Measurements from ENCODE around the gene ADD3.

Gene ADD3

GRCh38 chr10:110052916-110053315, 45.1 kb downstream of the ADD3 start:
- FAIRE-seq (no peak), DNase-seq (ENCODE audit: insufficient read length, low spot score) (no peak)
- TF ChIP-seq SPI1 (IDR thresholded peaks at IDR 0.05; ENCODE audit: low read depth, low read length) (no peak), POU2F2 (IDR thresholded peaks at IDR 0.05; ENCODE audit: low read depth, low read length) (no peak), POLR2AphosphoS5 (IDR thresholded peaks at IDR 0.05; ENCODE audit: low read depth, low read length) (no peak), TAF1 (IDR thresholded peaks at IDR 0.05; ENCODE audit: low read depth, low read length) (no peak), PAX5 (IDR thresholded peaks at IDR 0.05; ENCODE audit: insufficient read depth, low read length, severe bottlenecking) (no peak), POLR2A (IDR thresholded peaks at IDR 0.05; ENCODE audit: low read depth, low read length) (no peak)

- TF ChIP-seq TAF1 (IDR thresholded peaks at IDR 0.05; ENCODE audit: low read depth, low read length) (no peak), POLR2A (IDR thresholded peaks at IDR 0.05; ENCODE audit: low read depth, low read length) (no peak), SPI1 (IDR thresholded peaks at IDR 0.05; ENCODE audit: low read depth, low read length) (no peak), POU2F2 (IDR thresholded peaks at IDR 0.05; ENCODE audit: low read depth, low read length) (no peak), POLR2AphosphoS5 (IDR thresholded peaks at IDR 0.05; ENCODE audit: low read depth, low read length) (no peak), PAX5 (IDR thresholded peaks at IDR 0.05; ENCODE audit: insufficient read depth, low read length, severe bottlenecking) (no peak)
- FAIRE-seq = no peak
- DNase-seq (ENCODE audit: insufficient read length, low spot score) = no peak
Measured at GRCh38 chr10:110056822-110057221, 49.0 kb downstream of the ADD3 start.

- TF ChIP-seq PAX5 (IDR thresholded peaks at IDR 0.05; ENCODE audit: insufficient read depth, low read length, severe bottlenecking) (no peak), TAF1 (IDR thresholded peaks at IDR 0.05; ENCODE audit: low read depth, low read length) (no peak), POLR2A (IDR thresholded peaks at IDR 0.05; ENCODE audit: low read depth, low read length) (no peak), SPI1 (IDR thresholded peaks at IDR 0.05; ENCODE audit: low read depth, low read length) (no peak), POLR2AphosphoS5 (IDR thresholded peaks at IDR 0.05; ENCODE audit: low read depth, low read length) (no peak), POU2F2 (IDR thresholded peaks at IDR 0.05; ENCODE audit: low read depth, low read length) (no peak)
- DNase-seq (ENCODE audit: insufficient read length, low spot score) = no peak
- peak; percentile 28 for FAIRE-seq
Measured at GRCh38 chr10:110057456-110057855, 49.7 kb downstream of the ADD3 start.

- TF ChIP-seq SPI1 (IDR thresholded peaks at IDR 0.05; ENCODE audit: low read depth, low read length) (peak; percentile 51; the same call in 1 of the 2 replicates), POLR2A (IDR thresholded peaks at IDR 0.05; ENCODE audit: low read depth, low read length) (no peak)
- DNase-seq (ENCODE audit: insufficient read length, low spot score) = no peak
- peak; percentile 84 for FAIRE-seq
Measured at GRCh38 chr10:110058212-110058611, 50.4 kb downstream of the ADD3 start.

- TF ChIP-seq SPI1 (IDR thresholded peaks at IDR 0.05; ENCODE audit: low read depth, low read length) (0 out of 2 replicates have a peak, but pooled peaks have one; percentile 7), TAF1 (IDR thresholded peaks at IDR 0.05; ENCODE audit: low read depth, low read length) (no peak)
- no peak for DNase-seq (ENCODE audit: insufficient read length, low spot score)
- FAIRE-seq = peak; percentile 84
Measured at GRCh38 chr10:110059925-110060324, 52.1 kb downstream of the ADD3 start.

- no peak for DNase-seq (ENCODE audit: insufficient read length, low spot score)
- FAIRE-seq = no peak
- TF ChIP-seq SPI1 (IDR thresholded peaks at IDR 0.05; ENCODE audit: low read depth, low read length) = no peak
- no peak for TF ChIP-seq PAX5 (IDR thresholded peaks at IDR 0.05; ENCODE audit: insufficient read depth, low read length, severe bottlenecking)
- no peak for TF ChIP-seq POU2F2 (IDR thresholded peaks at IDR 0.05; ENCODE audit: low read depth, low read length)
- no peak for TF ChIP-seq POLR2AphosphoS5 (IDR thresholded peaks at IDR 0.05; ENCODE audit: low read depth, low read length)
- TF ChIP-seq TAF1 (IDR thresholded peaks at IDR 0.05; ENCODE audit: low read depth, low read length) = no peak
- no peak for TF ChIP-seq POLR2A (IDR thresholded peaks at IDR 0.05; ENCODE audit: low read depth, low read length)
Measured at GRCh38 chr10:110061687-110062086, 53.9 kb downstream of the ADD3 start.

GRCh38 chr10:110065269-110065668, 57.5 kb downstream of the ADD3 start:
- no peak for TF ChIP-seq PAX5 (IDR thresholded peaks at IDR 0.05; ENCODE audit: insufficient read depth, low read length, severe bottlenecking)
- TF ChIP-seq POLR2A (IDR thresholded peaks at IDR 0.05; ENCODE audit: low read depth, low read length) = no peak
- no peak for TF ChIP-seq TAF1 (IDR thresholded peaks at IDR 0.05; ENCODE audit: low read depth, low read length)
- TF ChIP-seq SPI1 (IDR thresholded peaks at IDR 0.05; ENCODE audit: low read depth, low read length) = no peak
- TF ChIP-seq POU2F2 (IDR thresholded peaks at IDR 0.05; ENCODE audit: low read depth, low read length) = no peak
- TF ChIP-seq POLR2AphosphoS5 (IDR thresholded peaks at IDR 0.05; ENCODE audit: low read depth, low read length) = no peak
- FAIRE-seq (no peak), DNase-seq (ENCODE audit: insufficient read length, low spot score) (no peak)

GRCh38 chr10:110067960-110068770, 60.4 kb downstream of the ADD3 start:
- peak; percentile 76 for FAIRE-seq

GRCh38 chr10:110068780-110069179, 61.0 kb downstream of the ADD3 start:
- FAIRE-seq (no peak), DNase-seq (ENCODE audit: insufficient read length, low spot score) (no peak)
- TF ChIP-seq POU2F2 (IDR thresholded peaks at IDR 0.05; ENCODE audit: low read depth, low read length) = no peak
- no peak for TF ChIP-seq PAX5 (IDR thresholded peaks at IDR 0.05; ENCODE audit: insufficient read depth, low read length, severe bottlenecking)
- TF ChIP-seq SPI1 (IDR thresholded peaks at IDR 0.05; ENCODE audit: low read depth, low read length) = no peak
- TF ChIP-seq POLR2AphosphoS5 (IDR thresholded peaks at IDR 0.05; ENCODE audit: low read depth, low read length) = no peak
- no peak for TF ChIP-seq TAF1 (IDR thresholded peaks at IDR 0.05; ENCODE audit: low read depth, low read length)
- TF ChIP-seq POLR2A (IDR thresholded peaks at IDR 0.05; ENCODE audit: low read depth, low read length) = no peak

More at GRCh38 chr10:110067960-110068770, 60.4 kb downstream of the ADD3 start:
- DNase-seq (ENCODE audit: insufficient read length, low spot score) = no peak
- TF ChIP-seq SPI1 (IDR thresholded peaks at IDR 0.05; ENCODE audit: low read depth, low read length) (peak; percentile 23; the same call in 1 of the 2 replicates), PAX5 (IDR thresholded peaks at IDR 0.05; ENCODE audit: insufficient read depth, low read length, severe bottlenecking) (no peak)

- no peak for DNase-seq (ENCODE audit: insufficient read length, low spot score)
- TF ChIP-seq TAF1 (IDR thresholded peaks at IDR 0.05; ENCODE audit: low read depth, low read length) (no peak), SPI1 (IDR thresholded peaks at IDR 0.05; ENCODE audit: low read depth, low read length) (no peak), POLR2A (IDR thresholded peaks at IDR 0.05; ENCODE audit: low read depth, low read length) (no peak), POLR2AphosphoS5 (IDR thresholded peaks at IDR 0.05; ENCODE audit: low read depth, low read length) (no peak), PAX5 (IDR thresholded peaks at IDR 0.05; ENCODE audit: insufficient read depth, low read length, severe bottlenecking) (no peak), POU2F2 (IDR thresholded peaks at IDR 0.05; ENCODE audit: low read depth, low read length) (no peak)
- FAIRE-seq = peak; percentile 72
Measured at GRCh38 chr10:110069502-110069982, 61.8 kb downstream of the ADD3 start.
